ENCODE data around the gene SLC22A1.

DNA sequence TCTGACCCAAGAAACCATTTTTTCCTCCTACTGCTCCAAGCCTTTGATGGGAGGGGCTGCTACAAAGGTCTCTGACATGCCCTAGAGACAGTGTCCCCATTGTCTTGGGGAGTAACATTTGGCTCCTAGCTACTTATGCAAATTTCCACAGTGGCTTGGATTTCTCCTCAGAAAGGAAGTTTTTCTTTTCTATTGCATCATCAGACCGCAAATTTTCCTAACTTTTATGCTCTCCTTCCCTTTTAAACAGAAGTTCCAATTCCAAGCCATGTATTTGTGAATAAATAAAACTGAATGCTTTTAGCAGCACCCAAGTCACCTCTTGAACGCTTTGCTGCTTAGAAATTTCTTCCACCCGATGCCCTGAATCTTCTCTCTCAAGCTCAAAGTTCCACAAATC lies 86.0 kb downstream of the SLC22A1 start:
- TF ChIP-seq, protein P1, sequence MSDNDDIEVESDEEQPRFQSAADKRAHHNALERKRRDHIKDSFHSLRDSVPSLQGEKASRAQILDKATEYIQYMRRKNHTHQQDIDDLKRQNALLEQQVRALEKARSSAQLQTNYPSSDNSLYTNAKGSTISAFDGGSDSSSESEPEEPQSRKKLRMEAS (CRISPR knock-in tag; IDR thresholded peaks at IDR 0.05), result no peak
- TF ChIP-seq, protein P2, sequence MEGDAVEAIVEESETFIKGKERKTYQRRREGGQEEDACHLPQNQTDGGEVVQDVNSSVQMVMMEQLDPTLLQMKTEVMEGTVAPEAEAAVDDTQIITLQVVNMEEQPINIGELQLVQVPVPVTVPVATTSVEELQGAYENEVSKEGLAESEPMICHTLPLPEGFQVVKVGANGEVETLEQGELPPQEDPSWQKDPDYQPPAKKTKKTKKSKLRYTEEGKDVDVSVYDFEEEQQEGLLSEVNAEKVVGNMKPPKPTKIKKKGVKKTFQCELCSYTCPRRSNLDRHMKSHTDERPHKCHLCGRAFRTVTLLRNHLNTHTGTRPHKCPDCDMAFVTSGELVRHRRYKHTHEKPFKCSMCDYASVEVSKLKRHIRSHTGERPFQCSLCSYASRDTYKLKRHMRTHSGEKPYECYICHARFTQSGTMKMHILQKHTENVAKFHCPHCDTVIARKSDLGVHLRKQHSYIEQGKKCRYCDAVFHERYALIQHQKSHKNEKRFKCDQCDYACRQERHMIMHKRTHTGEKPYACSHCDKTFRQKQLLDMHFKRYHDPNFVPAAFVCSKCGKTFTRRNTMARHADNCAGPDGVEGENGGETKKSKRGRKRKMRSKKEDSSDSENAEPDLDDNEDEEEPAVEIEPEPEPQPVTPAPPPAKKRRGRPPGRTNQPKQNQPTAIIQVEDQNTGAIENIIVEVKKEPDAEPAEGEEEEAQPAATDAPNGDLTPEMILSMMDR (IDR thresholded peaks at IDR 0.05), result no peak
- TF ChIP-seq NFYB (CRISPR knock-in tag; conservative IDR thresholded peaks at IDR 0.05; ENCODE audit: low read depth) (no peak), ZNF317 (CRISPR knock-in tag; IDR thresholded peaks at IDR 0.05; ENCODE audit: borderline replicate concordance, low read depth) (no peak), RELA (CRISPR knock-in tag; IDR thresholded peaks at IDR 0.05; ENCODE audit: borderline replicate concordance) (no peak), JUN (CRISPR knock-in tag; IDR thresholded peaks at IDR 0.05) (no peak), ZNF138 (CRISPR knock-in tag; conservative IDR thresholded peaks at IDR 0.05) (no peak), ZNF232 (CRISPR knock-in tag; IDR thresholded peaks at IDR 0.05) (no peak), ZNF121 (CRISPR knock-in tag; IDR thresholded peaks at IDR 0.05) (no peak), CBFB (CRISPR knock-in tag; IDR thresholded peaks at IDR 0.05; ENCODE audit: low read depth) (no peak)
- TF ChIP-seq, protein P3, sequence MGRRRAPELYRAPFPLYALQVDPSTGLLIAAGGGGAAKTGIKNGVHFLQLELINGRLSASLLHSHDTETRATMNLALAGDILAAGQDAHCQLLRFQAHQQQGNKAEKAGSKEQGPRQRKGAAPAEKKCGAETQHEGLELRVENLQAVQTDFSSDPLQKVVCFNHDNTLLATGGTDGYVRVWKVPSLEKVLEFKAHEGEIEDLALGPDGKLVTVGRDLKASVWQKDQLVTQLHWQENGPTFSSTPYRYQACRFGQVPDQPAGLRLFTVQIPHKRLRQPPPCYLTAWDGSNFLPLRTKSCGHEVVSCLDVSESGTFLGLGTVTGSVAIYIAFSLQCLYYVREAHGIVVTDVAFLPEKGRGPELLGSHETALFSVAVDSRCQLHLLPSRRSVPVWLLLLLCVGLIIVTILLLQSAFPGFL (CRISPR knock-in tag; IDR thresholded peaks at IDR 0.05; ENCODE audit: borderline replicate concordance), result no peak
- TF ChIP-seq, protein P4, sequence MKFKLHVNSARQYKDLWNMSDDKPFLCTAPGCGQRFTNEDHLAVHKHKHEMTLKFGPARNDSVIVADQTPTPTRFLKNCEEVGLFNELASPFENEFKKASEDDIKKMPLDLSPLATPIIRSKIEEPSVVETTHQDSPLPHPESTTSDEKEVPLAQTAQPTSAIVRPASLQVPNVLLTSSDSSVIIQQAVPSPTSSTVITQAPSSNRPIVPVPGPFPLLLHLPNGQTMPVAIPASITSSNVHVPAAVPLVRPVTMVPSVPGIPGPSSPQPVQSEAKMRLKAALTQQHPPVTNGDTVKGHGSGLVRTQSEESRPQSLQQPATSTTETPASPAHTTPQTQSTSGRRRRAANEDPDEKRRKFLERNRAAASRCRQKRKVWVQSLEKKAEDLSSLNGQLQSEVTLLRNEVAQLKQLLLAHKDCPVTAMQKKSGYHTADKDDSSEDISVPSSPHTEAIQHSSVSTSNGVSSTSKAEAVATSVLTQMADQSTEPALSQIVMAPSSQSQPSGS (CRISPR knock-in tag; IDR thresholded peaks at IDR 0.05; ENCODE audit: borderline replicate concordance, low read depth), result no peak
- TF ChIP-seq, protein P5, sequence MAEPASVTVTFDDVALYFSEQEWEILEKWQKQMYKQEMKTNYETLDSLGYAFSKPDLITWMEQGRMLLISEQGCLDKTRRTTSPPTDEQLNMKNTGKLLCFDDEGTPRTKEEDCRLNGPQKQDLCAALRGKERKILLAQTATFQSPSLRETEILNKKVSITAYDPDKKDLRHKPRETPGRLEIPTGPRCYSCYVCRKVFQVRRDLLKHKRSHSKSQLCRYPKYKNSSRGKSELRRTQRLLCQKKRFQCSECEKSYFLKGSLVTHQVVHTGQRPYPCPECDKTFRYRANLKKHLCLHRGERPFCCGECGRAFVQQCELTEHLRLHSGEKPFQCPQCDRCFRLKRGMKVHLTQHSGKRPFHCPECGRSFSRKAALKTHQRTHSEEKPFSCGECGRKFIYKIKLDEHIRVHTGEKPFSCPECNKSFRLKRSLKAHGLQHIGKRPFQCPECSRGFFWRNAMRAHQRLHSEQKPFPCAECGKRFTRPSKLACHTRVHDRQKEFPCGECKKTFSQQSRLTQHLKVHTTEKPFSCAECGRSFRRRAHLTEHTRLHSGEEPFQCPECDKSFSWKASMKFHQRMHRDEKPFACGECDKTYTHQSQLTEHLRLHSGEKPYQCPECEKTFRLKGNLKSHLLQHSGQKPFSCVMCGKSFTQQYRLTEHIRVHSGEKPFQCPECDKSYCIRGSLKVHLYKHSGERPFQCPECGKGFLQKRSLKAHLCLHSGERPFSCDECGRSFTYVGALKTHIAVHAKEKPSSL (CRISPR knock-in tag; conservative IDR thresholded peaks at IDR 0.05), result no peak
- TF ChIP-seq, protein P6, sequence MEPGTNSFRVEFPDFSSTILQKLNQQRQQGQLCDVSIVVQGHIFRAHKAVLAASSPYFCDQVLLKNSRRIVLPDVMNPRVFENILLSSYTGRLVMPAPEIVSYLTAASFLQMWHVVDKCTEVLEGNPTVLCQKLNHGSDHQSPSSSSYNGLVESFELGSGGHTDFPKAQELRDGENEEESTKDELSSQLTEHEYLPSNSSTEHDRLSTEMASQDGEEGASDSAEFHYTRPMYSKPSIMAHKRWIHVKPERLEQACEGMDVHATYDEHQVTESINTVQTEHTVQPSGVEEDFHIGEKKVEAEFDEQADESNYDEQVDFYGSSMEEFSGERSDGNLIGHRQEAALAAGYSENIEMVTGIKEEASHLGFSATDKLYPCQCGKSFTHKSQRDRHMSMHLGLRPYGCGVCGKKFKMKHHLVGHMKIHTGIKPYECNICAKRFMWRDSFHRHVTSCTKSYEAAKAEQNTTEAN (CRISPR knock-in tag; IDR thresholded peaks at IDR 0.05), result no peak
